ENCODE data around the gene TARS3. TPM values are rescaled to one million over a fixed set of nuclear protein-coding genes. Genes with fewer than 3 reads are reported as not detected.

The TARS3 gene
- total and polyA plus RNA-seq, 2 donors (not counting 1 experiment from before 2014, with no cell fraction given) = 9.7 to 27.0 TPM

DNA sequence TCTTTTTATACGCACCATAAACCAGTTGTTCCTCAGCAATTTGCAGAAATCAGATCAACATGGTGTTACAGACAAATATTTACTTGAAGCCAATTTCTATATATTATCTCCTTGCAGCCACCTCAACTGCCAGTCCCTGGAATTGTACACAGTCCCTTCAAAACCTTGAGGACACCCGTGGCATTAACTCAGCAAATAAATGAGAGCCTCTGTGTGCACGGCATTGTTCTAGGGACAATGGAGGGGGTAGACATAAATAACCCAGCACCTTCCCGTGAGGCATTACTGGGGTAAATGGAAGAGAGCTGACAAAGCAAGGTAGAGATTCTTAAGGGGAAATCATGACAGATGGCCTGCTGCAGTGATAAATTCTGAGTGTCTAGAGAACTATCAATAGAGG is 84.6 kb downstream of the TARS3 start:
- DNase-seq = no peak
- Histone ChIP-seq H3K4me3 (ENCODE audit: control extremely low read depth in 1 of 5, extremely low read depth in 1 of 5, insufficient read depth in 1 of 5, low read depth in 2 of 5, low read length in 4 of 5) (no peak overlapping the region), H2AFZ (ENCODE audit: insufficient read depth, low read depth, low read length, poor library complexity, severe bottlenecking) (no peak overlapping the region), H3K4me2 (replicated peaks; ENCODE audit: low read depth, low read length, poor library complexity, severe bottlenecking) (no peak overlapping the region), H3K79me2 (ENCODE audit: control insufficient read depth, insufficient read depth, low read length) (peaks cover 15% of the 10 kb centered on the region), H3K9ac (ENCODE audit: low read length) (no peak overlapping the region), H3K4me1 (ENCODE audit: control insufficient read depth in 2 of 2, insufficient read depth in 2 of 2, low read length in 2 of 2) (peaks cover 18 to 19% of the 10 kb centered on the region in 2 donors), H3K27me3 (replicated peaks in 1 of 4; ENCODE audit: control extremely low read depth in 1 of 4, control insufficient read depth in 3 of 4, insufficient read depth in 4 of 4, low read length in 3 of 4) (no peaks in the 10 kb centered on the region), H3K36me3 (replicated peaks in 1 of 2; ENCODE audit: control extremely low read depth in 1 of 2, control insufficient read depth in 1 of 2, extremely low read depth in 1 of 2, insufficient read depth in 2 of 2, low read length in 1 of 2) (peaks cover 0 to 38% of the 10 kb centered on the region in 2 experiments), H4K20me1 (ENCODE audit: control insufficient read depth, insufficient read depth, low read length, poor library complexity, severe bottlenecking) (peaks cover 17% of the 10 kb centered on the region), H3K9me3 (ENCODE audit: control extremely low read depth in 1 of 3, control insufficient read depth in 2 of 3, insufficient read depth in 1 of 3, low read length in 2 of 3) (no peaks in the 10 kb centered on the region), H3K27ac (ENCODE audit: low read length in 2 of 2) (no peak overlapping the region)
- no peak overlapping the region for H3K27ac Mint-ChIP-seq
- intact Hi-C loops (cut with micrococcal nuclease) = loop anchor here (5.0 kb wide), 1 partner anchor 622 kb away; no protein-coding TSS in a partner anchor
- H3K27me3 Mint-ChIP-seq = no peaks in the 10 kb centered on the region
- H3K4me1 Mint-ChIP-seq = peaks cover 18% of the 10 kb centered on the region
- CTCF ChIA-PET = interaction anchor here (0.6 to 6.8 kb wide), 5 partner anchors 14 to 351 kb away, joined by 4 to 159 read pairs (median 4); partner anchors contain the start of gene SNRPA1
- TF ChIP-seq, protein P1, sequence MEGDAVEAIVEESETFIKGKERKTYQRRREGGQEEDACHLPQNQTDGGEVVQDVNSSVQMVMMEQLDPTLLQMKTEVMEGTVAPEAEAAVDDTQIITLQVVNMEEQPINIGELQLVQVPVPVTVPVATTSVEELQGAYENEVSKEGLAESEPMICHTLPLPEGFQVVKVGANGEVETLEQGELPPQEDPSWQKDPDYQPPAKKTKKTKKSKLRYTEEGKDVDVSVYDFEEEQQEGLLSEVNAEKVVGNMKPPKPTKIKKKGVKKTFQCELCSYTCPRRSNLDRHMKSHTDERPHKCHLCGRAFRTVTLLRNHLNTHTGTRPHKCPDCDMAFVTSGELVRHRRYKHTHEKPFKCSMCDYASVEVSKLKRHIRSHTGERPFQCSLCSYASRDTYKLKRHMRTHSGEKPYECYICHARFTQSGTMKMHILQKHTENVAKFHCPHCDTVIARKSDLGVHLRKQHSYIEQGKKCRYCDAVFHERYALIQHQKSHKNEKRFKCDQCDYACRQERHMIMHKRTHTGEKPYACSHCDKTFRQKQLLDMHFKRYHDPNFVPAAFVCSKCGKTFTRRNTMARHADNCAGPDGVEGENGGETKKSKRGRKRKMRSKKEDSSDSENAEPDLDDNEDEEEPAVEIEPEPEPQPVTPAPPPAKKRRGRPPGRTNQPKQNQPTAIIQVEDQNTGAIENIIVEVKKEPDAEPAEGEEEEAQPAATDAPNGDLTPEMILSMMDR (IDR thresholded peaks at IDR 0.05) = no peak
- TF ChIP-seq EZH2 (IDR thresholded peaks at IDR 0.05; ENCODE audit: borderline replicate concordance, insufficient read depth, low read depth, low read length, poor library complexity, severe bottlenecking) = no peak
- POLR2A ChIA-PET = no interaction called here
- no peaks in the 10 kb centered on the region for H3K9me3 Mint-ChIP-seq (ENCODE audit: insufficient read depth)
- 96% methylated on average over 3 of the region's 4 CpGs for WGBS (ENCODE audit: insufficient coverage)
- no peak for ATAC-seq (ENCODE audit: low read depth)
- H3K4me3 Mint-ChIP-seq = no peak overlapping the region

DNA sequence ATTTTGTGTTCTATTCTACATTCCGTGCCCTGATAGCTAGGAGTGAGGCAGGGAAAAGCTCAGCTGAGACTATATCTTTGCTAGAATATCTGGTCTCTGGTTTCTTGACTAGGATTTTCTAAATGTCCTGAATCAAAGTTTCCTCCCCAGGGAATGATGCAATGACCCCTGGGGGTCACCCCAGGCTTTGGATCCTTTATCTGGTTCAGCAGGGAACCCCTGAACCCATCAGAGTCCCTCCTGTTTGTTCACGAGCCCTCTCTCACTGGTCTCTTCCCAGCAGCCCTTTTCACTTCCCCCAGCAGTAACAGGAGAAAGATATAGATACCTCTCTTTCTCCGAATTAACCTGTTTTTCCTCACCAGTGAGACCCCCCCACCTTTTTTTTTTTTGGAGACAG is 86.4 kb downstream of the TARS3 start:
- peaks cover 18% of the 10 kb centered on the region for H3K4me1 Mint-ChIP-seq
- no peak overlapping the region for H3K27ac Mint-ChIP-seq
- POLR2A ChIA-PET = no interaction called here
- Histone ChIP-seq H2AFZ (ENCODE audit: insufficient read depth, low read depth, low read length, poor library complexity, severe bottlenecking) (no peak overlapping the region), H3K79me2 (ENCODE audit: control insufficient read depth, insufficient read depth, low read length) (peaks cover 15% of the 10 kb centered on the region), H3K27ac (ENCODE audit: low read length in 2 of 2) (no peak overlapping the region), H3K4me2 (replicated peaks; ENCODE audit: low read depth, low read length, poor library complexity, severe bottlenecking) (no peak overlapping the region), H3K27me3 (replicated peaks in 1 of 4; ENCODE audit: control extremely low read depth in 1 of 4, control insufficient read depth in 3 of 4, insufficient read depth in 4 of 4, low read length in 3 of 4) (no peaks in the 10 kb centered on the region), H3K36me3 (replicated peaks in 1 of 2; ENCODE audit: control extremely low read depth in 1 of 2, control insufficient read depth in 1 of 2, extremely low read depth in 1 of 2, insufficient read depth in 2 of 2, low read length in 1 of 2) (peaks cover 0 to 24% of the 10 kb centered on the region in 2 experiments), H3K9me3 (ENCODE audit: control extremely low read depth in 1 of 3, control insufficient read depth in 2 of 3, insufficient read depth in 1 of 3, low read length in 2 of 3) (no peaks in the 10 kb centered on the region), H4K20me1 (ENCODE audit: control insufficient read depth, insufficient read depth, low read length, poor library complexity, severe bottlenecking) (peaks cover 17% of the 10 kb centered on the region), H3K4me3 (ENCODE audit: control extremely low read depth in 1 of 5, extremely low read depth in 1 of 5, insufficient read depth in 1 of 5, low read depth in 2 of 5, low read length in 4 of 5) (no peak overlapping the region), H3K4me1 (ENCODE audit: control insufficient read depth in 2 of 2, insufficient read depth in 2 of 2, low read length in 2 of 2) (peaks cover 18 to 19% of the 10 kb centered on the region in 2 donors), H3K9ac (ENCODE audit: low read length) (no peak overlapping the region)
- H3K4me3 Mint-ChIP-seq = no peak overlapping the region
- TF ChIP-seq EZH2 (IDR thresholded peaks at IDR 0.05; ENCODE audit: borderline replicate concordance, insufficient read depth, low read depth, low read length, poor library complexity, severe bottlenecking) = no peak
- TF ChIP-seq, protein P1 (IDR thresholded peaks at IDR 0.05) = no peak
- CTCF ChIA-PET = interaction anchor here (6.1 to 6.8 kb wide), 2 partner anchors 339 to 349 kb away, joined by 75 to 159 read pairs; partner anchors contain the start of gene SNRPA1
- H3K27me3 Mint-ChIP-seq = no peaks in the 10 kb centered on the region
- intact Hi-C loops (cut with micrococcal nuclease) = no loop called here
- 100% methylated on average over 2 of the region's 3 CpGs for WGBS (ENCODE audit: insufficient coverage)
- H3K9me3 Mint-ChIP-seq (ENCODE audit: insufficient read depth) = no peaks in the 10 kb centered on the region
- ATAC-seq (ENCODE audit: low read depth) = no peak
- DNase-seq = no peak
